Measurements from ENCODE around the gene PREPL. TPM values are rescaled to one million over a fixed set of nuclear protein-coding genes. Genes with fewer than 3 reads are reported as not detected.

Gene PREPL
- total RNA-seq = 15.7 and 22.1 TPM in 2 replicates

GRCh38 chr2:44361330-44362206 lies at the start of gene PREPL, which contains the start of gene CAMKMT:
Gene PREPL (minus strand): TSS chr2:44361494. CDS start chr2:44346342, 15,152 bp downstream.
Gene CAMKMT (plus strand): TSS chr2:44361947.

Other genes starting within 250 kb of the PREPL start
- gene PPM1B, start 192.6 kb downstream of the PREPL start, total RNA-seq = 13.9 and 21.2 TPM in 2 replicates
- under 0.01 TPM in 1 of 2 replicates, not detected in the other for gene SLC3A1, start 86.0 kb downstream of the PREPL start, total RNA-seq
- gene CAMKMT, start 453 bp upstream of the PREPL start, total RNA-seq = 4.7 TPM in 2 replicates

All from placental epithelial cell (primary cell).